Fibroblast of villous mesenchyme (primary cell): ENCODE results near the gene LOX. TPM values are rescaled to one million over a fixed set of nuclear protein-coding genes. Genes with fewer than 3 reads are reported as not detected.
A peak's percentile ranks its signal among the peaks of the same experiment; 100 is the strongest.

Source experiments
- DNase-seq: peaks from one replicate; pipeline ENCODE4 v3.0.0-alpha.2; 2010; ENCODE audit warnings: low read depth
- H3K4me3 ChIP-seq: 2 replicates; pipeline ENCODE4 v1.5.1; 2011; ENCODE audit warnings: low read depth, mild to moderate bottlenecking, low read length
- total RNA-seq: library from RNA; depleted of rRNA; stranded (reverse); fragments of >200 nt; gene quantifications from 2 replicates; pipeline ENCODE4 v1.2.3, GENCODE V29; 2012
- TF ChIP-seq, protein P1 (sequence below): IDR thresholded peaks from 2 replicates; pipeline ENCODE4 v1.5.1; 2012; ENCODE audit warnings: low read depth, mild to moderate bottlenecking, low read length; ENCODE audit not compliant: insufficient read depth

Gene LOX
- total RNA-seq, 1 donor = 91.1 TPM

- DNase-seq = peak; percentile 25
- TF ChIP-seq, protein P1, sequence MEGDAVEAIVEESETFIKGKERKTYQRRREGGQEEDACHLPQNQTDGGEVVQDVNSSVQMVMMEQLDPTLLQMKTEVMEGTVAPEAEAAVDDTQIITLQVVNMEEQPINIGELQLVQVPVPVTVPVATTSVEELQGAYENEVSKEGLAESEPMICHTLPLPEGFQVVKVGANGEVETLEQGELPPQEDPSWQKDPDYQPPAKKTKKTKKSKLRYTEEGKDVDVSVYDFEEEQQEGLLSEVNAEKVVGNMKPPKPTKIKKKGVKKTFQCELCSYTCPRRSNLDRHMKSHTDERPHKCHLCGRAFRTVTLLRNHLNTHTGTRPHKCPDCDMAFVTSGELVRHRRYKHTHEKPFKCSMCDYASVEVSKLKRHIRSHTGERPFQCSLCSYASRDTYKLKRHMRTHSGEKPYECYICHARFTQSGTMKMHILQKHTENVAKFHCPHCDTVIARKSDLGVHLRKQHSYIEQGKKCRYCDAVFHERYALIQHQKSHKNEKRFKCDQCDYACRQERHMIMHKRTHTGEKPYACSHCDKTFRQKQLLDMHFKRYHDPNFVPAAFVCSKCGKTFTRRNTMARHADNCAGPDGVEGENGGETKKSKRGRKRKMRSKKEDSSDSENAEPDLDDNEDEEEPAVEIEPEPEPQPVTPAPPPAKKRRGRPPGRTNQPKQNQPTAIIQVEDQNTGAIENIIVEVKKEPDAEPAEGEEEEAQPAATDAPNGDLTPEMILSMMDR = no peak
- no peak overlapping the region for H3K4me3 ChIP-seq
These were observed 41.7 kb downstream of the LOX start for GRCh38 chr5:122036326-122036725.

- peak; percentile 19 for DNase-seq
- H3K4me3 ChIP-seq = no peak overlapping the region
- TF ChIP-seq, protein P1 = no peak
These were observed 42.1 kb downstream of the LOX start for GRCh38 chr5:122035913-122036312.

- TF ChIP-seq, protein P1 = no peak
- H3K4me3 ChIP-seq = no peak overlapping the region
- no peak for DNase-seq
These were observed 46.2 kb downstream of the LOX start for GRCh38 chr5:122031836-122032235.

- DNase-seq = peak; percentile 74
- no peak overlapping the region for H3K4me3 ChIP-seq
- TF ChIP-seq, protein P1 = peak; percentile 33
These were observed 47.8 kb downstream of the LOX start for GRCh38 chr5:122030251-122030650.

- TF ChIP-seq, protein P1 = no peak
- H3K4me3 ChIP-seq = no peak overlapping the region
- no peak for DNase-seq
These were observed 48.2 kb downstream of the LOX start for GRCh38 chr5:122029818-122030217.

DNA sequence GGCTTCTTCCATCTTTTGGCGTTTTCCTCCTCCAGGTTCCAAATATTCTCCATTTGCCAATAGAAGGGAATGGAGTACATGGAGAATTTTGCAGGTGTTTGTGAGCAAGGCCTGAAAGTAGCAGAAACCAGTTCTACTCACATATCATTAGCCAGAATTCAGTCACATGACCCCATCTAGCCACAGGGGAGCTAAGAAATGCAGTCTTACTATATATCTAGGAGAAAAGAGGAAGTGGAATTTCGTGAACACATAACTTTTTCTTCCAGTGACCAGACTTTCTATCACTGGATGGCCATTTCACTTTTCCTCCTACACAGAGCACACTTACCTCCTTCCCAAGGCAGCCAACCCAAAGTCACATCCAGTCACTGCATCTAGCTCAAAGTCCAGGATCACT, 55.1 kb downstream of the LOX start:
- no peak overlapping the region for H3K4me3 ChIP-seq
- DNase-seq = no peak
- TF ChIP-seq, protein P1 = no peak

DNA sequence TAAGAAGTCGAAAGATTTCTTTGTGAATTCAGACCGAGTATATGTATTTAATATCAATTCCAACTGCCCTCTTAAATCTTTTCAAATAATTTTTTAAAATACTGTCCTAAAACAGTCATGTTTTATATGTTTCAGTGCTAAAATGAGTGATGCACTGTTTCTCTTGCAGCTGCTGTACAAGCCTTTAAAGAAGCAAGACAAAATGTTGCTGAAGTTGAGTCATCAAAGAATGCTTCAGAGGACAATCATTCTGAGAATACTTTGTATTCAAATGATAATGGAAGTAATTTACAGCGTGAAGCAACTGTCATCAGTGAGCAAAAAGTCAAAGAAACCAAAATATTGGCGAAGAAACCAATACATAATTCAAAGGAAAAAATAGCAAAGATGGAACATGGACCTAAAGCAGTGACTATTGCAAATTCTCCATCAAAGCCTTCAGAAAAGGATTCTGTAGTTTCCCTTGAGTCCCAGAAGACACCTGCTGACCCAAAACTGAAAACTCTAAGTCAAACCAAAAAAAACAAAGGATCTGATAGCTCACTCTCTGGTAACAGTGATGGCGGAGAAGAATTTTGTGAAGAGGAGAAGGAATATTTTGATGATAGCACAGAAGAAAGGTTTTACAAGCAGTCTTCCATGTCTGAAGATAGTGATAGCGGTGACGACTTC, 58.0 kb downstream of the LOX start:
- TF ChIP-seq, protein P1 = no peak
- no peak overlapping the region for H3K4me3 ChIP-seq
- DNase-seq = no peak
